GM08714 (cell line): ENCODE results near the gene SUSD6.

Experiments
- H3K4me3 ChIP-seq: fragments of 200-500 bp; sonication (Bioruptor generic); 2 replicates; pipeline ENCODE4 v1.5.1; 2014; ENCODE audit warnings: mild to moderate bottlenecking, low read length, inconsistent platforms
- ZNF274 ChIP-seq: IDR thresholded peaks from 2 replicates; pipeline ENCODE4 v1.6.1; 2012; ENCODE audit warnings: mild to moderate bottlenecking, low read depth, low read length

The SUSD6 gene

DNA sequence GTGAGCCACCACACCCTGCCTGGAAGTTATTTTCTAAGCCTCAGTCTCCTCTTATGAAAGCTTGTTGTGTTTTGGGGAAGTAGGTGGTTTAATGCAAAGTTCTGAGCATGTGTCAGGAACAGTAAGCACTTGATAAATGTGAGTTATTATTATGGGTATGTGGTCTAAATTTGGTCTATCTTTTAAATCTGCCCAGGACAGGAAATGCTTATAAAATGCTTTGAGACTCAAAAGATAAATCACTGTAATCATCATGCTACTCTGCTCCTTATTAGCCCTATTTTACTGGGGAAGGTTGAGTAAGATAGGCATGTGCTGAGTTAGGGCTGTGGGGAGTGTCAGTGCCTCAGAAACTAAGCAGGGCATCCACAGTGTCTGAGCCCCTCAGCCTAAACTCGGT lies 142.5 kb downstream of the SUSD6 start:
- TF ChIP-seq ZNF274, result no peak
- H3K4me3 ChIP-seq, result no peak overlapping the region

DNA sequence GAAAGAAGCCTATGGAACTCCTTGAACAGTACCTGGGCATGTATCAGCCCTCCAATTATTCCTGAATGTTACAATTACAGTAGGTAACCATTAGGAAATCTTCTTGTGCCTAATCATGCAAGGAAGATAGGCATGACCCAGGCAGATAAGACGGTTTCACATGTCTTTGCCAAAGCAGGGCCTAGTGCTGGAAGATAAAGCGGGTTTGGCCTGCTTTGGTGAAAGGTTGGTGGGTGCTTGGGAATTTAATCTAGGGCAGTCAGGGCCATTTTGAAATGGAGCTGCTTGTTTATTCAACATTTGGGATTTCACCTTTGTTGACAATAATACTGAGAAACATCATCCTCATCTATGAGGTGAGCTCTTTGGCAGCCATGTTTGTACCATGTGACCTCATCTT lies 143.1 kb downstream of the SUSD6 start:
- H3K4me3 ChIP-seq, result no peak overlapping the region
- TF ChIP-seq ZNF274, result no peak

DNA sequence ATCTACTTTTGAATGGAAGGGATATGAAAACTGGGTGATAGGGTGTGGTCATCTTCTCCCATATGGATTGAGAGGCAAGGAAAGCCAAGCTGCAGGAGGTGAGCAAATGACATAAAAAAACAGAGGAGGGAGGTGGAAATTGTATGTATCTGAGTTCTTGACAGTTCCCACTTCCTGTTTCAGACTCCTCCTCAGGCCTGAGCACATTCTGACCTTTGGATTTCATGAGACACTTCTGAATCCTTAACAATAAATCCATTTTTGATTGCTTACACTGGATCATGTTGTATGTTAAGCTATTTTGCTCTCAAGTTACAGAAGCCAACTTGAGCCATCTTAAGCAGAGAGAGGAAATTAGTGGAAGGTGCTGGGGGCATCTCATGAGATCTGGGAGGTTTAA lies 143.9 kb downstream of the SUSD6 start:
- H3K4me3 ChIP-seq, result no peak overlapping the region
- TF ChIP-seq ZNF274, result no peak

DNA sequence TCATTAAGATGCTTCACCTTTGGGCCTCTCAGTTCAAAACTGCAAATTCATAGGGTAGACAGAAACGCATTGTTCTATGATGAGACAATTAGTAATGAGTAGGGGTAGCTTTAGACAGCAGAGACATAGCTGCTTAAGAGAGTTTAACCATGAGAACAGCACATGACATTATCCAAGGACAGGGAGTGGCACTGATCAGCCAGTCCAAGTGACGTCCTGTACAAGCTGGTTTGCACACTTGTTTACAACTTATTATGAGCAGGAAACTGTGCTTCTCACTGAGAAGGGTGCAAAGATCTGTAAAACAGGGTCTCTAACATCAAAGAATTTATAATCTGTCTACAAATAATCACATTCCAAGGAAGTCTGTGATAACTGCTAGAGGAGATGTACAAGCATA lies 144.4 kb downstream of the SUSD6 start:
- TF ChIP-seq ZNF274, result no peak
- H3K4me3 ChIP-seq, result no peak overlapping the region

DNA sequence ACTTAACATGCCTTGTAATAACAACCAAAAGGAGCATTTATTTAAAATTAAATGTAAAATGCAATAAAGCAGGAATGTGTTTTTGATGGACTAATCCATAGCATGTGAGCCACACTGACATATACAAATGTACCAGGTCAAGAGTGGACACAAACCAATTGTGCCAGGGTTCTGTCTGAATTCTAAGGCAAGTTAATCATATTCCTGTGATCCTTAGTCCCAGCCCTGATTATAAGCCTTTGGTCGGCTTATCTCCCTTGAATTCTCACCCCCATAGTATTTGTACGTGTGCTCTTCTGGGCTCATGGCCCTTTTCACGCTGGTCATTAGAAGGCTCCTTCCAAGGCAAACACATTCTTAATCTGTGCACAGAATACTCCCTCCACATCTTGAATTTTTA lies 144.9 kb downstream of the SUSD6 start:
- no peak overlapping the region for H3K4me3 ChIP-seq
- no peak for TF ChIP-seq ZNF274

DNA sequence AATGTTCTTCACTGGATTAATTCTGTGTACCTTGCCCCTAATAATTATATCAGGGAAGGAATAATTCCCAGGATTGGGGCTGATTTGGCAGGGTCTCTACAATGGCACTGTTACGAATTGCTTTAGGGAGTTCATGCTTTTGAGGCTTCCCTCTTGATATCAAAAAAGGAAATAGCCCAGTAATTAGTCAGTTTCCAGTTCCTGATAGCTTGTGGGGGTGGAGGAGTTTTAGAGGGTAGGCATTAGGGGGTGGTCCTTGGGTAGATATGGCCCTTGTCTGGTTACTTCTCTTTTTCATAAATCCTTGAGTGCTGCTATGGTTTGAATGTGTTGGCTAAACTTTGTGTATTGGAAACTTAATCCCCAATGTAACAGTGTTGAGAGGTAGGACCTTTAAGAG lies 149.4 kb downstream of the SUSD6 start:
- TF ChIP-seq ZNF274, result no peak

DNA sequence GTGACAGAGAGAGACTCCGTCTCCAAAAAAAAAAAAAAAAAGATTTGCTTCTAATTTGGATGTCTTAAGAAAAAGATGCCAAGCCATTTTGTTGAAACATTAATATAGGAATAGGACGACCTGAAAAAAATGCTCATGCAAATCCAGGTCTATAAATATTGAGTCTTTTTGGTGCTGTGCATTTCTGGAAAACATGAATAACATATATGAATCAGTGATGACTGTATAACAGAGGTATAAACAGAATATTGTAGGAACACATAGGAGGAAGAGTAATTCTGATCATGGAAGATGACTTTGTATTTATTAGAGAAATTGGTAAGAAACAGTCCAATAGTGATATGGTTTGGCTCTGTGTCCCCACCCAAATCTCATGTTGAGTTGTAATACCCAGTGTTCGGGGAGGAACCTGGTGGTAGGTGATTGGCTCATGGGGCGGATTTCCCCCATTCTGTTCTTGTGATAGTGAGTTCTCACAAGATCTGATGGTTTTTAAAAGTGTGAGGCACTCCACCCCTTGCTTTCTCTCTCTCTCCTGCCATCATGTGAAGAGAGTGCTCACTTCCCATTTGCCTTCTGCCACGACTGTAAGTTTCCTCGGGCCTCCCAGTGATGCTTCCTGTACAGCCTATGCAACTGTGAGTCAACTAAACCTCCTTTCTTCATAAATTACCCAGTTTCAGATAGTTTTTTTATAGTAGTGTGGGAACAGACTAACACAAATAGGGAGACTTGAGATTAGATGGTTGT lies 152.5 kb downstream of the SUSD6 start:
- TF ChIP-seq ZNF274, result no peak
- H3K4me3 ChIP-seq, result no peak overlapping the region

More for the DNA sequence above, 149.4 kb downstream of the SUSD6 start:
- H3K4me3 ChIP-seq, result no peak overlapping the region
